HCT116 (cell line): ENCODE measurements around the gene SLC12A5.

Experiments used
- CTCF ChIP-seq, 3 experiments: fragments of 200-600 bp in 1 of 3; sonication (generic) in 1 of 3; IDR thresholded peaks in 2 of 3; conservative IDR thresholded peaks in 1 of 3; 2 replicates each; pipeline ENCODE4 v1.5.1; 2012 to 2017; ENCODE audit warnings: low read depth in 2 of 3, low read length in 2 of 3, antibody characterized with exemption in 1 of 3, borderline replicate concordance in 1 of 3, control low read depth in 1 of 3, mild to moderate bottlenecking in 1 of 3, mixed read lengths in 1 of 3, mixed run types in 1 of 3, moderate library complexity in 1 of 3; ENCODE audit not compliant: insufficient read depth in 1 of 3
- EZH2 ChIP-seq: fragments of 200-600 bp; sonication (generic); IDR thresholded peaks from 2 replicates; pipeline ENCODE4 v1.6.1; 2017; ENCODE audit warnings: antibody characterized with exemption, mixed run types
- POLR2A ChIP-seq: IDR thresholded peaks from 2 replicates; pipeline ENCODE4 v1.7.0; 2011; ENCODE audit warnings: borderline replicate concordance; ENCODE audit not compliant: insufficient read depth, insufficient read length; ENCODE audit errors: extremely low read depth

DNA sequence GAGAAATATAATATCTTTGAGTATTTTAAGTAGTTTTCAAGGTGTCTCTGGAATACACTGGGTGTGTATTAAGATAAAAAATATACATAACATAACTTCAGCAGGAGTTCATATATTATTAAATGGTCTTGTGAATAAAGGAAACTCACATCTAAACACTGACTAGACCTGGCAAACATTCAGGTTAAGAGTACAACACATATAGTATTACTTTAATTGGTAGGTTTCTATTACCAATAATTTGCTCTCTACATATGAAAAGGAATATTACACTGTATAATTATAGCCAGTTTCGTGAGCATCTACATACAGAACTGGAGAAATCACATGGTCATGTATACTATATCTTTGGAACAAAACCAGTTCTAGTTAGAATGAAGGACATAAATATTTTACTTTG lies 52.1 kb downstream of the SLC12A5 start:
- TF ChIP-seq POLR2A, result no peak
- no peak for TF ChIP-seq EZH2
- TF ChIP-seq CTCF (IDR thresholded peaks at IDR 0.05 in 2 of 3, conservative IDR thresholded peaks at IDR 0.05 in 1 of 3; ENCODE audit: borderline replicate concordance in 1 of 3, insufficient read depth in 1 of 3, low read depth in 2 of 3, low read length in 2 of 3), result no peak
